CD4-positive, CD25-positive, alpha-beta regulatory T cell (primary cell): ENCODE data around the gene EMC8. TPM values are rescaled to one million over a fixed set of nuclear protein-coding genes. Genes with fewer than 3 reads are reported as not detected.
A peak's percentile ranks its signal among the peaks of the same experiment; 100 is the strongest.

ENCODE experiments used
- ATAC-seq, 2 donors: fragments of 150-1000 bp; cut with Tn5 transposase; one replicate each; pipeline ENCODE4 v1.10.0; 2021; ENCODE audit warnings: low read depth in 2 of 2, moderate number of reproducible peaks in 2 of 2, moderate library complexity in 1 of 2
- DNase-seq, 3 donors: peaks; one replicate each; pipeline versions ENCODE4 v3.0.0 to v3.0.0-alpha.2; 2012 to 2022; ENCODE audit warnings: mixed read lengths in 1 of 3
- H3K27ac ChIP-seq: one replicate; pipeline ENCODE4 v1.7.0; 2013; ENCODE audit warnings: mild to moderate bottlenecking, low read length; ENCODE audit not compliant: insufficient read depth, poor library complexity, severe bottlenecking
- H3K27me3 ChIP-seq: one replicate; pipeline ENCODE4 v1.7.0; 2013; ENCODE audit warnings: low read length; ENCODE audit not compliant: control insufficient read depth, insufficient read depth
- H3K36me3 ChIP-seq: one replicate; pipeline ENCODE4 v1.7.0; 2013; ENCODE audit warnings: mild to moderate bottlenecking, low read length, moderate library complexity; ENCODE audit not compliant: control insufficient read depth, insufficient read depth
- H3K4me1 ChIP-seq: 2 replicates; pipeline ENCODE4 v1.7.0; 2013; ENCODE audit warnings: mild to moderate bottlenecking, low read length; ENCODE audit not compliant: insufficient read depth, control insufficient read depth, poor library complexity, severe bottlenecking
- H3K4me3 ChIP-seq: one replicate; pipeline ENCODE4 v1.7.0; 2013; ENCODE audit warnings: low read depth, mild to moderate bottlenecking, low read length, moderate library complexity
- H3K9me3 ChIP-seq, 2 experiments: 1 replicate in 1 of 2; 2 replicates in 1 of 2; pipeline ENCODE4 v1.7.0; 2013; ENCODE audit warnings: low read length in 2 of 2, mild to moderate bottlenecking in 1 of 2, moderate library complexity in 1 of 2; ENCODE audit not compliant: control insufficient read depth in 2 of 2
- H3K27ac Mint-ChIP-seq, 3 donors: one replicate each; pipeline ENCODE4 v1.8.0; 2020 to 2022; ENCODE audit warnings: mild to moderate bottlenecking in 3 of 3, mixed read lengths in 3 of 3, moderate library complexity in 2 of 3
- H3K27me3 Mint-ChIP-seq: one replicate; pipeline ENCODE4 v1.8.0; 2022; ENCODE audit warnings: mild to moderate bottlenecking, mixed read lengths
- H3K36me3 Mint-ChIP-seq: one replicate; pipeline ENCODE4 v1.8.0; 2020; ENCODE audit warnings: mixed read lengths
- H3K4me1 Mint-ChIP-seq, 4 donors: one replicate each; pipeline ENCODE4 v1.8.0; 2020 to 2022; ENCODE audit warnings: mixed read lengths in 4 of 4, mild to moderate bottlenecking in 1 of 4
- H3K4me3 Mint-ChIP-seq, 4 donors: one replicate each; pipeline ENCODE4 v1.8.0; 2020 to 2022; ENCODE audit warnings: mild to moderate bottlenecking in 4 of 4, mixed read lengths in 4 of 4, moderate library complexity in 3 of 4
- H3K9me3 Mint-ChIP-seq, 7 donors: one replicate each; pipeline ENCODE4 v1.8.0; 2020 to 2022; ENCODE audit warnings: mixed read lengths in 7 of 7, mild to moderate bottlenecking in 3 of 7, moderate library complexity in 2 of 7
- polyA plus RNA-seq, 4 donors: library from polyadenylated mRNA; unstranded; fragments of 300-500 nt; fragmentation: Illumina TruSeq; gene quantifications; one replicate each; pipeline ENCODE4 v1.2.3, GENCODE V29; 2021
- total RNA-seq: library from RNA; stranded (reverse); gene quantifications from one replicate; pipeline ENCODE4 v1.2.3, GENCODE V29; 2022

The EMC8 gene
- total and polyA plus RNA-seq, 5 donors from 2014 or later: 23.7 to 36.9 (median 28.8) TPM

- Histone ChIP-seq H3K36me3 (no peaks in the 10 kb centered on the region), H3K27ac (no peak overlapping the region), H3K4me1 (no peaks in the 10 kb centered on the region), H3K9me3 (no peaks in the 10 kb centered on the region), H3K4me3 (no peak overlapping the region), H3K27me3 (no peaks in the 10 kb centered on the region)
- Mint-ChIP-seq H3K27ac (peak overlapping the region in 1 of 3 donors; percentile 29), H3K9me3 (no peaks in the 10 kb centered on the region), H3K36me3 (no peaks in the 10 kb centered on the region), H3K4me3 (no peak overlapping the region), H3K4me1 (no peaks in the 10 kb centered on the region), H3K27me3 (no peaks in the 10 kb centered on the region)
- ATAC-seq (no peak), DNase-seq (no peak)
Measured at GRCh38 chr16:85765767-85766166, 33.6 kb downstream of the EMC8 start.

- Mint-ChIP-seq H3K4me3 (no peak overlapping the region), H3K27me3 (peaks cover 2% of the 10 kb centered on the region), H3K9me3 (no peaks in the 10 kb centered on the region), H3K4me1 (no peaks in the 10 kb centered on the region), H3K27ac (no peak overlapping the region), H3K36me3 (no peaks in the 10 kb centered on the region)
- DNase-seq (no peak), ATAC-seq (no peak)
- Histone ChIP-seq H3K27ac (no peak overlapping the region), H3K4me1 (no peaks in the 10 kb centered on the region), H3K36me3 (no peaks in the 10 kb centered on the region), H3K27me3 (no peaks in the 10 kb centered on the region), H3K9me3 (no peaks in the 10 kb centered on the region), H3K4me3 (no peak overlapping the region)
Measured at GRCh38 chr16:85765211-85765610, 34.1 kb downstream of the EMC8 start.

- Mint-ChIP-seq H3K27me3 (peaks cover 15% of the 10 kb centered on the region), H3K4me1 (peaks cover 0 to 7% (median 3%) of the 10 kb centered on the region in 4 donors), H3K27ac (no peak overlapping the region), H3K36me3 (peaks cover 4% of the 10 kb centered on the region), H3K4me3 (no peak overlapping the region), H3K9me3 (no peaks in the 10 kb centered on the region)
- no peak overlapping the region for H3K27ac ChIP-seq
- no peak overlapping the region for H3K4me3 ChIP-seq
- H3K27me3 ChIP-seq: no peaks in the 10 kb centered on the region
- no peak for ATAC-seq
- no peaks in the 10 kb centered on the region for H3K36me3 ChIP-seq
- peaks cover 3% of the 10 kb centered on the region for H3K4me1 ChIP-seq
- DNase-seq: no peak
- no peaks in the 10 kb centered on the region for H3K9me3 ChIP-seq
Measured at GRCh38 chr16:85763616-85764015, 35.7 kb downstream of the EMC8 start.

- peaks cover 19% of the 10 kb centered on the region for H3K27me3 Mint-ChIP-seq
- ATAC-seq (no peak), DNase-seq (no peak)
- H3K27ac Mint-ChIP-seq: no peak overlapping the region
- no peaks in the 10 kb centered on the region for H3K36me3 ChIP-seq
- no peaks in the 10 kb centered on the region for H3K27me3 ChIP-seq
- peaks cover 0 to 7% (median 3%) of the 10 kb centered on the region in 4 donors for H3K4me1 Mint-ChIP-seq
- H3K9me3 Mint-ChIP-seq: no peaks in the 10 kb centered on the region
- H3K36me3 Mint-ChIP-seq: peaks cover 4% of the 10 kb centered on the region
- H3K9me3 ChIP-seq: no peaks in the 10 kb centered on the region
- no peak overlapping the region for H3K4me3 ChIP-seq
- no peak overlapping the region for H3K27ac ChIP-seq
- H3K4me1 ChIP-seq: peaks cover 3% of the 10 kb centered on the region
- no peak overlapping the region for H3K4me3 Mint-ChIP-seq
Measured at GRCh38 chr16:85762970-85763369, 36.4 kb downstream of the EMC8 start.

- Histone ChIP-seq H3K4me3 (no peak overlapping the region), H3K4me1 (peaks cover 3% of the 10 kb centered on the region), H3K36me3 (no peaks in the 10 kb centered on the region), H3K9me3 (no peaks in the 10 kb centered on the region), H3K27me3 (no peaks in the 10 kb centered on the region), H3K27ac (no peak overlapping the region)
- no peak for ATAC-seq
- Mint-ChIP-seq H3K9me3 (no peaks in the 10 kb centered on the region), H3K36me3 (peaks cover 4% of the 10 kb centered on the region), H3K4me3 (no peak overlapping the region), H3K27me3 (peaks cover 22% of the 10 kb centered on the region), H3K4me1 (peaks cover 0 to 7% (median 3%) of the 10 kb centered on the region in 4 donors), H3K27ac (no peak overlapping the region)
- DNase-seq: no peak
Measured at GRCh38 chr16:85761861-85762260, 37.5 kb downstream of the EMC8 start.

GRCh38 chr16:85759631-85760419, 39.5 kb downstream of the EMC8 start:
- Mint-ChIP-seq H3K4me1 (peaks cover 0 to 7% (median 3%) of the 10 kb centered on the region in 4 donors), H3K4me3 (no peak overlapping the region), H3K36me3 (peaks cover 4% of the 10 kb centered on the region), H3K27me3 (peaks cover 24% of the 10 kb centered on the region), H3K9me3 (no peaks in the 10 kb centered on the region), H3K27ac (peak overlapping the region in 1 of 3 donors; percentile 86)
- Histone ChIP-seq H3K4me3 (no peak overlapping the region), H3K27ac (no peak overlapping the region), H3K4me1 (peaks cover 3% of the 10 kb centered on the region), H3K27me3 (no peaks in the 10 kb centered on the region), H3K9me3 (no peaks in the 10 kb centered on the region), H3K36me3 (no peaks in the 10 kb centered on the region)
- DNase-seq: peak in 2 of 3 donors; percentile 10 to 31
- ATAC-seq: no peak

- H3K27me3 ChIP-seq: no peaks in the 10 kb centered on the region
- H3K36me3 ChIP-seq: no peaks in the 10 kb centered on the region
- H3K9me3 Mint-ChIP-seq: no peaks in the 10 kb centered on the region
- peaks cover 30% of the 10 kb centered on the region for H3K27me3 Mint-ChIP-seq
- DNase-seq (no peak), ATAC-seq (peak in 1 of 2 donors; percentile 6)
- H3K4me1 Mint-ChIP-seq: peaks cover 0 to 7% (median 3%) of the 10 kb centered on the region in 4 donors
- H3K27ac ChIP-seq: no peak overlapping the region
- H3K4me1 ChIP-seq: peaks cover 3% of the 10 kb centered on the region
- H3K27ac Mint-ChIP-seq: no peak overlapping the region
- H3K36me3 Mint-ChIP-seq: peaks cover 4% of the 10 kb centered on the region
- no peaks in the 10 kb centered on the region for H3K9me3 ChIP-seq
- no peak overlapping the region for H3K4me3 ChIP-seq
- no peak overlapping the region for H3K4me3 Mint-ChIP-seq
Measured at GRCh38 chr16:85759136-85759535, 40.2 kb downstream of the EMC8 start.

GRCh38 chr16:85757341-85757822, 42.0 kb downstream of the EMC8 start:
- Mint-ChIP-seq H3K4me3 (no peak overlapping the region), H3K27me3 (peaks cover 45% of the 10 kb centered on the region), H3K9me3 (no peaks in the 10 kb centered on the region), H3K27ac (no peak overlapping the region), H3K4me1 (peaks cover 0 to 7% (median 3%) of the 10 kb centered on the region in 4 donors), H3K36me3 (peaks cover 4% of the 10 kb centered on the region)
- no peak for DNase-seq
- H3K36me3 ChIP-seq: no peaks in the 10 kb centered on the region
- H3K4me3 ChIP-seq: no peak overlapping the region
- no peaks in the 10 kb centered on the region for H3K9me3 ChIP-seq
- no peak overlapping the region for H3K27ac ChIP-seq
- no peaks in the 10 kb centered on the region for H3K27me3 ChIP-seq
- no peak for ATAC-seq
- peaks cover 3% of the 10 kb centered on the region for H3K4me1 ChIP-seq
